HG03354 (cell line): ENCODE data around the gene UGT1A6.
"Not testable (repeated sequence)": the region's sequence is repeated elsewhere in the genome, so short reads cannot be mapped to it uniquely, and the experiment has no call there.

Source experiments
- ATAC-seq: cut with Tn5 transposase; IDR thresholded peaks from one replicate; pipeline ENCODE4 v1.9.1; 2021; ENCODE audit warnings: mild to moderate bottlenecking; ENCODE audit not compliant: unreplicated experiment, poor library complexity, severe bottlenecking

Gene UGT1A6

GRCh38 chr2:233712611-233713261 is 20.0 kb downstream of the UGT1A6 start, which contains the start of gene UGT1A5:
Gene UGT1A5 (plus strand): TSS chr2:233712907. CDS start chr2:233712992, 85 bp downstream.
- ATAC-seq = no peak

- ATAC-seq = no peak
Observed at GRCh38 chr2:233713262-233713615, 20.5 kb downstream of the UGT1A6 start.

GRCh38 chr2:233714121-233714520 is 21.4 kb downstream of the UGT1A6 start:
- ATAC-seq = no peak

- no peak for ATAC-seq
Observed at GRCh38 chr2:233718552-233718951, 25.9 kb downstream of the UGT1A6 start, which contains the start of gene UGT1A4. Gene UGT1A4 (plus strand): TSS chr2:233718736. CDS start chr2:233718821, 85 bp downstream.

GRCh38 chr2:233728723-233729301 is 36.1 kb downstream of the UGT1A6 start, which contains the start of gene UGT1A3:
Gene UGT1A3 (plus strand): TSS chr2:233729042. CDS start chr2:233729127, 85 bp downstream.
- no peak for ATAC-seq

- ATAC-seq = not testable (repeated sequence)
Observed at GRCh38 chr2:233736868-233737653, 44.4 kb downstream of the UGT1A6 start.

GRCh38 chr2:233740870-233741269 is 48.2 kb downstream of the UGT1A6 start:
- no peak for ATAC-seq

- no peak for ATAC-seq
Observed at GRCh38 chr2:233743464-233744259, 51.0 kb downstream of the UGT1A6 start.

GRCh38 chr2:233745073-233745755 is 52.5 kb downstream of the UGT1A6 start:
- no peak for ATAC-seq

- ATAC-seq = not testable (repeated sequence)
Observed at GRCh38 chr2:233745838-233746237, 53.1 kb downstream of the UGT1A6 start.

GRCh38 chr2:233746475-233747282 is 54.0 kb downstream of the UGT1A6 start:
- ATAC-seq = no peak

- no peak for ATAC-seq
Observed at GRCh38 chr2:233747283-233747544, 54.5 kb downstream of the UGT1A6 start.

- ATAC-seq = not testable (repeated sequence)
Observed at GRCh38 chr2:233750689-233751088, 58.0 kb downstream of the UGT1A6 start.

GRCh38 chr2:233751212-233752009 is 58.7 kb downstream of the UGT1A6 start:
- ATAC-seq = not testable (repeated sequence)

GRCh38 chr2:233754872-233755611 is 62.4 kb downstream of the UGT1A6 start:
- ATAC-seq = no peak

- no peak for ATAC-seq
Observed at GRCh38 chr2:233756429-233757081, 63.9 kb downstream of the UGT1A6 start.

GRCh38 chr2:233758141-233758540 is 65.5 kb downstream of the UGT1A6 start:
- no peak for ATAC-seq
